Tibial artery (tissue), 4 donors: ENCODE results near the gene AMFR.

ENCODE experiments used
- DNase-seq, 2 donors: peaks; one replicate each; pipeline ENCODE4 v3.0.0-alpha.2; 2019
- H3K27ac ChIP-seq, 2 donors: fragments of 200-600 bp; sonication (generic) in 1 of 2; 1 replicate in 1 of 2; 2 replicates in 1 of 2; pipeline ENCODE4 v1.5.1; 2018 to 2019; ENCODE audit warnings: mild to moderate bottlenecking in 1 of 2
- H3K27me3 ChIP-seq, 2 donors: fragments of 200-600 bp; sonication (generic) in 1 of 2; one replicate each; pipeline versions ENCODE4 v1.5.1 to v1.6.0; 2016 to 2019
- H3K36me3 ChIP-seq, 3 donors: fragments of 200-600 bp; sonication (generic) in 2 of 3; one replicate each; pipeline ENCODE4 v1.5.1; 2016 to 2019; ENCODE audit warnings: mild to moderate bottlenecking in 2 of 3
- H3K4me1 ChIP-seq, 4 donors: fragments of 200-600 bp; sonication (generic) in 2 of 4; 1 replicate in 3 of 4; 2 replicates in 1 of 4; pipeline ENCODE4 v1.5.1; 2016 to 2019
- H3K4me3 ChIP-seq, 2 donors: fragments of 200-600 bp; sonication (generic) in 1 of 2; 1 replicate in 1 of 2; 2 replicates in 1 of 2; pipeline ENCODE4 v1.5.1; 2018 to 2019; ENCODE audit warnings: mild to moderate bottlenecking in 2 of 2
- H3K9me3 ChIP-seq, 3 donors: fragments of 200-600 bp; sonication (generic) in 1 of 3; one replicate each; pipeline ENCODE4 v1.5.1; 2016 to 2019
- intact Hi-C: fragments of 100-400 bp; cut with DNase I; formaldehyde crosslinking; loops from one replicate; pipeline ENCODE4 v1.15.0; 2023; ENCODE audit warnings: low total_unique reads
- TF ChIP-seq, protein P1 (sequence below), 2 experiments: fragments of 200-600 bp in 1 of 2; fragments of 450-650 bp in 1 of 2; IDR thresholded peaks; one replicate each; pipeline ENCODE4 v1.5.1; 2017 to 2019; ENCODE audit warnings: antibody characterized with exemption in 2 of 2, mild to moderate bottlenecking in 1 of 2, moderate library complexity in 1 of 2

AMFR gene

GRCh38 chr16:56369202-56369601 is 56.1 kb downstream of the AMFR start:
- intact Hi-C loops = no loop called here
- Histone ChIP-seq H3K4me3 (no peak overlapping the region), H3K36me3 (peaks cover 47 to 49% (median 49%) of the 10 kb centered on the region in 3 donors), H3K27me3 (no peaks in the 10 kb centered on the region), H3K27ac (no peak overlapping the region), H3K4me1 (peaks cover 0 to 19% (median 12%) of the 10 kb centered on the region in 4 donors), H3K9me3 (no peaks in the 10 kb centered on the region)
- no peak for DNase-seq
- TF ChIP-seq, protein P1, sequence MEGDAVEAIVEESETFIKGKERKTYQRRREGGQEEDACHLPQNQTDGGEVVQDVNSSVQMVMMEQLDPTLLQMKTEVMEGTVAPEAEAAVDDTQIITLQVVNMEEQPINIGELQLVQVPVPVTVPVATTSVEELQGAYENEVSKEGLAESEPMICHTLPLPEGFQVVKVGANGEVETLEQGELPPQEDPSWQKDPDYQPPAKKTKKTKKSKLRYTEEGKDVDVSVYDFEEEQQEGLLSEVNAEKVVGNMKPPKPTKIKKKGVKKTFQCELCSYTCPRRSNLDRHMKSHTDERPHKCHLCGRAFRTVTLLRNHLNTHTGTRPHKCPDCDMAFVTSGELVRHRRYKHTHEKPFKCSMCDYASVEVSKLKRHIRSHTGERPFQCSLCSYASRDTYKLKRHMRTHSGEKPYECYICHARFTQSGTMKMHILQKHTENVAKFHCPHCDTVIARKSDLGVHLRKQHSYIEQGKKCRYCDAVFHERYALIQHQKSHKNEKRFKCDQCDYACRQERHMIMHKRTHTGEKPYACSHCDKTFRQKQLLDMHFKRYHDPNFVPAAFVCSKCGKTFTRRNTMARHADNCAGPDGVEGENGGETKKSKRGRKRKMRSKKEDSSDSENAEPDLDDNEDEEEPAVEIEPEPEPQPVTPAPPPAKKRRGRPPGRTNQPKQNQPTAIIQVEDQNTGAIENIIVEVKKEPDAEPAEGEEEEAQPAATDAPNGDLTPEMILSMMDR (IDR thresholded peaks at IDR 0.05) = no peak

- no peak for DNase-seq
- no peaks in the 10 kb centered on the region for H3K27me3 ChIP-seq
- peaks cover 0 to 19% (median 12%) of the 10 kb centered on the region in 4 donors for H3K4me1 ChIP-seq
- intact Hi-C loops = no loop called here
- H3K9me3 ChIP-seq = no peaks in the 10 kb centered on the region
- peaks cover 51 to 55% (median 53%) of the 10 kb centered on the region in 3 donors for H3K36me3 ChIP-seq
- TF ChIP-seq, protein P1 (IDR thresholded peaks at IDR 0.05) = no peak
- no peak overlapping the region for H3K27ac ChIP-seq
- H3K4me3 ChIP-seq = no peak overlapping the region
Observed at GRCh38 chr16:56368545-56368944, 56.8 kb downstream of the AMFR start.

GRCh38 chr16:56367764-56368163 is 57.6 kb downstream of the AMFR start:
- H3K27ac ChIP-seq = no peak overlapping the region
- peaks cover 0 to 19% (median 12%) of the 10 kb centered on the region in 4 donors for H3K4me1 ChIP-seq
- intact Hi-C loops = no loop called here
- no peak for DNase-seq
- no peaks in the 10 kb centered on the region for H3K9me3 ChIP-seq
- H3K36me3 ChIP-seq = peaks cover 57 to 63% (median 61%) of the 10 kb centered on the region in 3 donors
- no peak overlapping the region for H3K4me3 ChIP-seq
- no peaks in the 10 kb centered on the region for H3K27me3 ChIP-seq
- TF ChIP-seq, protein P1 (IDR thresholded peaks at IDR 0.05) = no peak

- H3K4me1 ChIP-seq = peaks cover 0 to 19% (median 12%) of the 10 kb centered on the region in 4 donors
- H3K27ac ChIP-seq = no peak overlapping the region
- H3K4me3 ChIP-seq = no peak overlapping the region
- no peaks in the 10 kb centered on the region for H3K27me3 ChIP-seq
- no peak for DNase-seq
- H3K36me3 ChIP-seq = peaks cover 63 to 71% (median 65%) of the 10 kb centered on the region in 3 donors
- H3K9me3 ChIP-seq = no peaks in the 10 kb centered on the region
- intact Hi-C loops = no loop called here
- TF ChIP-seq, protein P1 (IDR thresholded peaks at IDR 0.05) = no peak
Observed at GRCh38 chr16:56366945-56367344, 58.4 kb downstream of the AMFR start.

DNA sequence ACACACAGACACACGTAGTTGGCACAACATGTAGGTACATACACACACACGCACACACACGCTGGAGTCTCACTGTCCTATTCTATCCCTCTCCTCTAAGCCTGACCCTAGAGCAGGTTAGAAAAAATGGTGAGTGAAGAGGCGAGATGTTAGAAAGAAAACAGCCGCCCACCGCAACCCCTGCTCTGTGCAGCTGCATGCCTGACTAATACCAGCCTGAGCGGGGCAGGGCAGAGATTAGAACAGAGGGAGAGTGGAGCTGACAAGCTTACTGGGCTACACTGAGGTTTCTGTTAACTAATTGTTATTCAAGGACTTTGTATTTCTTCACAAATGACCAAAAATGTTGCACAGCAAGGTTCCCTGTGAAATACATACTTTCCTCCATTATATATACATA is 59.8 kb downstream of the AMFR start:
- Histone ChIP-seq H3K9me3 (no peaks in the 10 kb centered on the region), H3K27me3 (no peaks in the 10 kb centered on the region), H3K27ac (no peak overlapping the region), H3K4me1 (peaks cover 0 to 9% (median 4%) of the 10 kb centered on the region in 4 donors), H3K36me3 (peaks cover 63 to 81% (median 67%) of the 10 kb centered on the region in 3 donors), H3K4me3 (no peak overlapping the region)
- intact Hi-C loops = no loop called here
- no peak for DNase-seq
- TF ChIP-seq, protein P1 (IDR thresholded peaks at IDR 0.05) = no peak

GRCh38 chr16:56364865-56365264 is 60.5 kb downstream of the AMFR start:
- Histone ChIP-seq H3K27ac (no peak overlapping the region), H3K4me3 (no peak overlapping the region), H3K27me3 (no peaks in the 10 kb centered on the region), H3K36me3 (peaks cover 63 to 88% (median 67%) of the 10 kb centered on the region in 3 donors), H3K4me1 (peaks cover 0 to 2% (median 0%) of the 10 kb centered on the region in 4 donors), H3K9me3 (no peaks in the 10 kb centered on the region)
- intact Hi-C loops = no loop called here
- TF ChIP-seq, protein P1 (IDR thresholded peaks at IDR 0.05) = no peak
- no peak for DNase-seq
